ENCODE measurements around the gene FOXP1.

Gene FOXP1

GRCh38 chr3:71064956-71065763 lies 518.4 kb downstream of the FOXP1 start:
- peak; percentile 31 for ATAC-seq
- TF ChIP-seq, protein P1, sequence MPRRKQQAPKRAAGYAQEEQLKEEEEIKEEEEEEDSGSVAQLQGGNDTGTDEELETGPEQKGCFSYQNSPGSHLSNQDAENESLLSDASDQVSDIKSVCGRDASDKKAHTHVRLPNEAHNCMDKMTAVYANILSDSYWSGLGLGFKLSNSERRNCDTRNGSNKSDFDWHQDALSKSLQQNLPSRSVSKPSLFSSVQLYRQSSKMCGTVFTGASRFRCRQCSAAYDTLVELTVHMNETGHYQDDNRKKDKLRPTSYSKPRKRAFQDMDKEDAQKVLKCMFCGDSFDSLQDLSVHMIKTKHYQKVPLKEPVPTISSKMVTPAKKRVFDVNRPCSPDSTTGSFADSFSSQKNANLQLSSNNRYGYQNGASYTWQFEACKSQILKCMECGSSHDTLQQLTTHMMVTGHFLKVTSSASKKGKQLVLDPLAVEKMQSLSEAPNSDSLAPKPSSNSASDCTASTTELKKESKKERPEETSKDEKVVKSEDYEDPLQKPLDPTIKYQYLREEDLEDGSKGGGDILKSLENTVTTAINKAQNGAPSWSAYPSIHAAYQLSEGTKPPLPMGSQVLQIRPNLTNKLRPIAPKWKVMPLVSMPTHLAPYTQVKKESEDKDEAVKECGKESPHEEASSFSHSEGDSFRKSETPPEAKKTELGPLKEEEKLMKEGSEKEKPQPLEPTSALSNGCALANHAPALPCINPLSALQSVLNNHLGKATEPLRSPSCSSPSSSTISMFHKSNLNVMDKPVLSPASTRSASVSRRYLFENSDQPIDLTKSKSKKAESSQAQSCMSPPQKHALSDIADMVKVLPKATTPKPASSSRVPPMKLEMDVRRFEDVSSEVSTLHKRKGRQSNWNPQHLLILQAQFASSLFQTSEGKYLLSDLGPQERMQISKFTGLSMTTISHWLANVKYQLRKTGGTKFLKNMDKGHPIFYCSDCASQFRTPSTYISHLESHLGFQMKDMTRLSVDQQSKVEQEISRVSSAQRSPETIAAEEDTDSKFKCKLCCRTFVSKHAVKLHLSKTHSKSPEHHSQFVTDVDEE (CRISPR knock-in tag; IDR thresholded peaks at IDR 0.05): no peak
- TF ChIP-seq SNAI2 (CRISPR knock-in tag; IDR thresholded peaks at IDR 0.05): no peak
- TF ChIP-seq OSR1 (CRISPR knock-in tag; IDR thresholded peaks at IDR 0.05): no peak
- no peak for TF ChIP-seq ZC3H10 (CRISPR knock-in tag; IDR thresholded peaks at IDR 0.05)
- no peak for TF ChIP-seq POU6F1 (CRISPR knock-in tag; IDR thresholded peaks at IDR 0.05; ENCODE audit: borderline replicate concordance, low read depth)
- no peak for TF ChIP-seq CSRNP3 (CRISPR knock-in tag; IDR thresholded peaks at IDR 0.05)
- no peak for TF ChIP-seq ISL1 (CRISPR knock-in tag; IDR thresholded peaks at IDR 0.05)
- no peak for TF ChIP-seq ZNF8 (CRISPR knock-in tag; IDR thresholded peaks at IDR 0.05)
- TF ChIP-seq ZNF70 (CRISPR knock-in tag; IDR thresholded peaks at IDR 0.05): no peak
- no peak for TF ChIP-seq BACH2 (CRISPR knock-in tag; IDR thresholded peaks at IDR 0.05; ENCODE audit: borderline replicate concordance)
- no peak for TF ChIP-seq CREB5 (CRISPR knock-in tag; IDR thresholded peaks at IDR 0.05; ENCODE audit: low read depth)
- no peak for TF ChIP-seq ZFP3 (CRISPR knock-in tag; IDR thresholded peaks at IDR 0.05)
- no peak for TF ChIP-seq RARB (CRISPR knock-in tag; IDR thresholded peaks at IDR 0.05)
- no peak for TF ChIP-seq TOX (CRISPR knock-in tag; IDR thresholded peaks at IDR 0.05; ENCODE audit: borderline replicate concordance)
- TF ChIP-seq ARNTL (CRISPR knock-in tag; IDR thresholded peaks at IDR 0.05; ENCODE audit: borderline replicate concordance, low read depth): no peak
- no peak for TF ChIP-seq TCF4 (CRISPR knock-in tag; IDR thresholded peaks at IDR 0.05; ENCODE audit: borderline replicate concordance)
- TF ChIP-seq CSDC2 (CRISPR knock-in tag; IDR thresholded peaks at IDR 0.05): no peak

DNA sequence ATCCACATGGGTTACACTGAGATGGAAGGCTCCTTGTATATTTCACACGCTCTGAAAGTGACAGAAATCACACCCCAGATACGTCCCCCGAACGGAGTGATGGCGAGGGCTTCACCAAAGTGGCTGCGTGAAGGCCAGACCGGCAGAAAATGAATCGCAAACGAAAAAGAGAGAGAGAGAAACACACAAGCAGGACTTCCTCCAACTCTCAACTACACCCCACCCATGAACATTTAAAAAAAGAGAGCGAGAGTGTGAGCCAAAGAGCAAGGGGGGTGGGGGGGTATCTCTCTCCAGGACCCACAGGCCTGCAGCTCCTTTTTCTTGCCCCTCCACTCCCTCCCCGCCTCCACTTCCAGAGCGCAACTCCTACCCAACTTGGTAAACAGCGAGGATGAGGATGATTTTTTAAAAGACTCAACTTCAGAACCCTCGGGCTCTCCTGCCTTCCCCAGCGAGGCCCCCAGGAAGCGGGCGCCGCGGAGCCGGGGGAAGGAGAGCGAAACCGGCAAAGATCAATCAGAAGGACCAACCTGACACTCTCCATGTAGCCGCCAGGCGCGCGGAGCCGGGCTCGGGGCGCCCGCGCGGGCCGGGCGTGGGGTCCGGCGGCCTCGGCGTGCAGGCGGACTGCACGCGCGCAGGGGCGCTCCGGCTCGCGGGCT lies 519.1 kb downstream of the FOXP1 start:
- ATAC-seq: peak; percentile 39
- TF ChIP-seq SNAI2 (CRISPR knock-in tag; IDR thresholded peaks at IDR 0.05) (no peak), CSRNP3 (CRISPR knock-in tag; IDR thresholded peaks at IDR 0.05) (no peak), ARNTL (CRISPR knock-in tag; IDR thresholded peaks at IDR 0.05; ENCODE audit: borderline replicate concordance, low read depth) (no peak), ISL1 (CRISPR knock-in tag; IDR thresholded peaks at IDR 0.05) (no peak), TOX (CRISPR knock-in tag; IDR thresholded peaks at IDR 0.05; ENCODE audit: borderline replicate concordance) (no peak), ZC3H10 (CRISPR knock-in tag; IDR thresholded peaks at IDR 0.05) (no peak), POU6F1 (CRISPR knock-in tag; IDR thresholded peaks at IDR 0.05; ENCODE audit: borderline replicate concordance, low read depth) (no peak)
- TF ChIP-seq, protein P2, sequence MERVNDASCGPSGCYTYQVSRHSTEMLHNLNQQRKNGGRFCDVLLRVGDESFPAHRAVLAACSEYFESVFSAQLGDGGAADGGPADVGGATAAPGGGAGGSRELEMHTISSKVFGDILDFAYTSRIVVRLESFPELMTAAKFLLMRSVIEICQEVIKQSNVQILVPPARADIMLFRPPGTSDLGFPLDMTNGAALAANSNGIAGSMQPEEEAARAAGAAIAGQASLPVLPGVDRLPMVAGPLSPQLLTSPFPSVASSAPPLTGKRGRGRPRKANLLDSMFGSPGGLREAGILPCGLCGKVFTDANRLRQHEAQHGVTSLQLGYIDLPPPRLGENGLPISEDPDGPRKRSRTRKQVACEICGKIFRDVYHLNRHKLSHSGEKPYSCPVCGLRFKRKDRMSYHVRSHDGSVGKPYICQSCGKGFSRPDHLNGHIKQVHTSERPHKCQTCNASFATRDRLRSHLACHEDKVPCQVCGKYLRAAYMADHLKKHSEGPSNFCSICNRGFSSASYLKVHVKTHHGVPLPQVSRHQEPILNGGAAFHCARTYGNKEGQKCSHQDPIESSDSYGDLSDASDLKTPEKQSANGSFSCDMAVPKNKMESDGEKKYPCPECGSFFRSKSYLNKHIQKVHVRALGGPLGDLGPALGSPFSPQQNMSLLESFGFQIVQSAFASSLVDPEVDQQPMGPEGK (CRISPR knock-in tag; IDR thresholded peaks at IDR 0.05; ENCODE audit: borderline replicate concordance): peak; percentile 60; the same call in 1 of the 2 replicates

Measured in SK-N-SH treated with all-trans-retinoic acid at 6 μM for 48 hours (cell line).